NCI-H2029 (cell line): Measurements from ENCODE around the gene L1TD1.
"Not testable (repeated sequence)": the region's sequence is repeated elsewhere in the genome, so short reads cannot be mapped to it uniquely, and the experiment has no call there.

Source experiments
- DNase-seq: peaks from one replicate; lab custom pipeline; 2025; lab: John Stamatoyannopoulos, UW

L1TD1 gene

DNA sequence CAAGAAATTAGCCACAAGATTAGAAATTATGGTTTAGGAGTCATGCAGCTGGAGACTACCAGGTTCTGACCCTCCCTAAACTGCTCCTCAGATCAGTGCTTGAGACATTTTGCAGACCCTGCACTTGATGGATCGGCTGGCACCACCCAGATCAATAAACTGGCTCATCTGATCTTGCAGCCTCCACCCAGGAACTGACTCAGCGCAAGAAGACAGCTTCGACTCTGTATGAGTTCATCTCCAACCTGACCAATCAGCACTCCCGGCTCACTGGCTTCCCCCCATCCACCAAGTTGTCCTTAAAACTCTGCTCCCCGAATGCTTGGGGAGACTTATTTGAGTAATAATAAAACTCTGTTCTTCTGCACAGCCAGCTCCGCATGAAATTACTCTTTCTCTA lies 40.0 kb downstream of the L1TD1 start:
- no peak for DNase-seq

DNA sequence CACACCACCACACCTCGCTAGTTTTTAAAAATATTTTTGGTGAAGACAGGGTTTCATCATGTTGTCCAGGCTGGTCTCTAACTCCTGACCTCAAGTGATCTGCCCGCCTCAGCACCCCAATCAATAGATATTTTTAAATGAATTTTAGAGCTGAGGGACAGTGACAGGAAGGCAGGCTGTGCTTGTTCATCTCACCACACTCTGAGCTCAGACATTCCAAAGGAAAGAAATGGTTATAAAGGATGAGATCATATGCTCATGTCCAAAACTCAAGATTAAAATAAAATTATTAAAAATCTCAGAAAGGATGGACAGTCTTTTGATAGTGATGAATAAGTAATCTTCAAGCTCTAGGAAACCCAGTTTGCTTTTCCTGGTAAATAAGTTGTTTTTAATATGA lies 40.9 kb downstream of the L1TD1 start:
- no peak for DNase-seq

DNA sequence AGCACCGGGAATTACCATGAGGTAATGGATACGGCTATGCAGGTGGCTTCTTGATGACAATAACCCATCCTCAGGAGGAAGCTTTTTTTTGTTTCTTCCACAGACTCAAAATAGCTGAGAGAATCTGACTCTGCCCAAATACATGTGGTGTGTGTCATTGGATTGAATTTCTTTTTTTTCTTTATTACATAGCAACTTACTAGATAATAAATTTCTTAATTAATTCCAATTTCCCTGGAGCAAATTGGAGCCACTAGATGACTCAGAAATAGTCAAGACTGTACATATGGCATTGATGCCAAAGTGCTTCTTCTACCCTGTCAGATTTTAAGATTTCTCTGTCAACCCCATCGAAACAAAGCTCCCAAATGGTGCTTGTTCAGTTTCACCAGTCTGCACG lies 42.7 kb downstream of the L1TD1 start:
- no peak for DNase-seq

DNA sequence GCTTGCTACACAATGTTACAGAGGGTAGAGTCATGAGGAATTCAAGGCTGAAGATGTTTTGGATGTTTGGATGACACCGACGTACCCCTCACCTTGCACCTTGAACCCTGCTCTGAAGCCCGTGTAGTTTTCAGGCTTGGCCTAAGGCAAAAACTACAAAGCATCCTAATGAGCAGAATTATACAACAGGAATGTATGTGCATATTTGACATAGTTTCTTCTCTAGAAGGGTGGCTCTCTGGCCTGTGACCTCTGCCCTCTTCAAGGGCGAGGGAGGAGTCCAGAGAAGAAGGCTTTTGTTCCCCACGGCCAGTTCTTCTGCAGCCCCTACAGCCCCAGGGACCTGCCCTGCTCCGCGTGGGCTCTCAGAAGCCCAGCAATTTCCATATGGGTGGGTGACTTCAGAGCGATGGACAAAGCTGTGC lies 43.3 kb downstream of the L1TD1 start:
- DNase-seq: no peak

DNA sequence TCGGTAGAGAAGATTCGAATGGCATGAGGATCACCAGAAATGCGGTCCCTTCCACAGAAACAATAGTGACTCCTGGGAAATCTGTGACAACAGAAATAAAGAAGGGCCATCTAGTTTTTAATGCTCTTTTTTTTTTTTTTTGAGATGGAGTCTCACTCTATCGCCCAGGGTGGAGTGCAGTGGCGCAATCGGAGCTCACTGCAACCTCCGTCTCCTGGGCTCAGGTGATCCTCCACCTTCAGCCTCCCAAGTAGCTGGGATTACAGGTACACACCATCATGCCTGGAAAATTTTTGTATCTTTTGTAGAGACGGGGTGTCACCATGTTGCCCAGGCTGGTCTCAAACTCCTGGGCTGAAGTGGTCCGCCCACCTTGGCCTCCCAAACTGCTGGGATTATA lies 43.9 kb downstream of the L1TD1 start:
- no peak for DNase-seq

DNA sequence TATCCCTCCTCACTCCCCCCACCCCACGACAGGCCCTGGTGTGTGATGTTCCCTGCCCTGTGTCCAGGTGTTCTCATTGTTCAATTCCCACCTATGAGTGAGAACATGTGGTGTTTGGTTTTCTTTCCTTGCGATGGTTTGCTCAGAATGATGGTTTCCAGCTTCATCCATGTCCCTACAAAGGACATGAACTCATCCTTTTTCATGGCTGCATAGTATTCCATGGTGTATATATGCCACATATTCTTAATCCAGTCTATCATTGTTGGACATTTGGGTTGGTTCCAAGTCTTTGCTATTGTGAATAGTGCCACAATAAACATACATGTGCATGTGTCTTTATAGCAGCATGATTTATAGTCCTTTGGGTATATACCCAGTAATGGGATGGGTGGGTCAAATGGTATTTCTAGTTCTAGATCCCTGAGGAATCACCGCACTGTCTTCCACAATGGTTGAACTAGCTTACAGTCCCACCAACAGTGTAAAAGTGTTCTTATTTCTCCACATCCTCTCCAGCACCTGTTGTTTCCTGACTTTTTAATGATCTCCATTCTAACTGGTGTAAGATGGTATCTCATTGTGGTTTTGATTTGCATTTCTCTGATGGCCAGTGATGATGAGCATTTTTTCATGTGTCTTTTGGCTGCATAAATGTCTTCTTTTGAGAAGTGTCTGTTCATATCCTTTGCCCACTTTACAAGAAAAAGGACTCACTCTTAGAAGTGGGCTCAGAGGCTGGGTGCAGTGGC lies 45.2 kb downstream of the L1TD1 start:
- DNase-seq: not testable (repeated sequence)

DNA sequence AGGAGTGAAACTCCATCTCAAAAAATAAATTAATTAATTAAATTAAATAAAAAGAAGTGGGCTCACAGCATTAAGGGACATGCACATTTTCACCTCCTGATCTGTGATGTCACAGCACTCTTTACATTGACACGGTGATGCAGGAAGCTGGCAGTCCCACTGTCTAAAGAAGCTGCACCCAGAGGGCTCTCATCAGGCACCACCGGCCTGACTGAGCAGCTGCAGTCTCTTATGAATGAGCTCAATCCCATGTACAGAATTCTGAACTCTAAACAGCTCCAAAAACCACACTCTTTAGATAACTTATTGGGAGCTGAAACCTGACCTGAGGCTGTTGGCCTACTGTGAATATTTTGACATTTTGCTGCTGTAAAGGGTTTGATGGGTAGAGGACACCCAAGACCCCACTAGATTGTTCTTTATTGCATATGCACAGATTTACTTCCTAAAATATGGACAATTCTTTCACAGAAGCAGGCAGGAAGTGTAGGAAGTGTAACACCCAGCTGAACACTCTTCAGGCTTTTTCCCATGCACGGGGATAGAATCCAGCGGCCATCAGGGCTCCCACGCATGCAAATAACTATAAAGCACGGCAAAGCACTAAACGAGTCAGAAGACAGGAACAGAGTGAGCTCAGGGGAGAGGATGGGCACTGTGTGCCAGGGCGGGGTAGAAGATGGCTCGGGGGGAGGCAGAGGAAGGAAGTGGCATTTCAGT lies 46.2 kb downstream of the L1TD1 start:
- no peak for DNase-seq

DNA sequence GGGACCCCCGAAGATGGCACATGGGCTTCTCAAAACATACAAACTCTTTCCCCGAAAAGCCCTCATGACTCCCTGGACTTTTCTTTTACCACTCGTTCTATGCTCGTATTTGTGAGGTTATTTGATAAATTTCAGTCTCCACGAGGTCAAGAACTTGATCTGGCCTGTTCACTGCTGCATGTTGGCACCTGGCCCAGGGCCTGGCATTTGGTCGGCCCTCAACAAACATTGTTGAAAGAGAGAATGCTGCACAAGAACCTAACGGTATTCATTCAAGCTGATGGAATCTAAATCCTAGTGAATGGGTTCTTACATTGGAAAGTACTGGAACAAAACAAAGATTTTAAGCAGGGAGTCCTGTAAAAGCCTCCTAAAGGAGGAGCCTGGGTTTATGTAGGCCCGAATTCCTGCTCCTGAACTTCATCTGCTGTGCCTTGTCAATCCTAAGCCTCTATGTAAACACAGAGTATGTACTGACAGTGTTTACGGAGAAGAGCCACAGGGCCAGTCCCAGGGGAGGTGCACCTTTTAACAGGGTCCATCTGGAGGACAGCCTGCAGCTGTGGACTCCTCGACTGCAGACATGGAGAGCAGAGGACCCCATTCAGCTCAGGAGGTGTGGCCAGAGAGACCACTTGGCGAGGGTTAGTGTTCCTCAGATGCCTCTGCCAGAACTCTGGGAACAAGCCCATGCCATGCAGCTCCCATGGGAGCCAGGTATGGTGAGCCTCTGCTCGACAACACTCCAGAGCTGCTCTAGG lies 46.9 kb downstream of the L1TD1 start:
- DNase-seq: peak; percentile 70

DNA sequence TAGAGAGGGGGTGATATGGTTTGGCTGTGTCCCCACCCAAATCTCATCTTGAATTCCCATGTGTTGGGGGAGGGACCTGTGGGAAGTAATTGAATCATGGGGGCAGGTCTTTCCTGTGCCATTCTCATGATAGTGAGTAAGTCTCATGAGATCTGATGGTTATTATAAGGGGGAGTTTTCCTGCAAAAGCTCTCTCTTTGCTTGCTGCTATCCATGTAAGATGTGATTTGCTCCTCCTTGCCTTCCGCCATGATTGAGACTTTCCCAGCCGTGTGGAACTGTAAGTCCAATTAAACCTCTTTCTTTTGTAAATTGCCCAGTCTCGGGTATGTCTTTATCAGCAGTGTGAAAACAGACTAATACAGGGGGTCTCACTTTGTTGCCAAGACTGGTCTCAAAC lies 49.7 kb downstream of the L1TD1 start:
- DNase-seq: not testable (repeated sequence)

DNA sequence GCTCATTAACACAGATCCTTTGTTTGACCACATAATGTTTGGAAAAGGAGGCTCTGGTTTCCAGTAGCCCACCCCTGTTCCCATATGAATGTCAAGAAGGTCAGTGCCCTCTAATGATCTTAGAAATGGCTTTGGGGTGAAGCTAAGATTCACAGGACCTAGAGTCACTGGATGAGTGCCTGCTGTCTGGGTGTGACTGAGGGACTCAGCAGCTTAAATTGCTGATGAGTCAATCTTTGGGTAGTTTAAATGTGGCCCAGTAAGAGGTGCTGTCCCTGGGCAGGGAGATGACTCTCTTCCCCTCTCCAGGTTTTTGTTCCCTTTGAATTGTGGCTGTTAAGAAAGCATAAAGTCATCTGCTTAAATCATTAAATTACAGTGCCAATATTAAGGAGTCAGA lies 50.6 kb downstream of the L1TD1 start:
- DNase-seq: no peak

DNA sequence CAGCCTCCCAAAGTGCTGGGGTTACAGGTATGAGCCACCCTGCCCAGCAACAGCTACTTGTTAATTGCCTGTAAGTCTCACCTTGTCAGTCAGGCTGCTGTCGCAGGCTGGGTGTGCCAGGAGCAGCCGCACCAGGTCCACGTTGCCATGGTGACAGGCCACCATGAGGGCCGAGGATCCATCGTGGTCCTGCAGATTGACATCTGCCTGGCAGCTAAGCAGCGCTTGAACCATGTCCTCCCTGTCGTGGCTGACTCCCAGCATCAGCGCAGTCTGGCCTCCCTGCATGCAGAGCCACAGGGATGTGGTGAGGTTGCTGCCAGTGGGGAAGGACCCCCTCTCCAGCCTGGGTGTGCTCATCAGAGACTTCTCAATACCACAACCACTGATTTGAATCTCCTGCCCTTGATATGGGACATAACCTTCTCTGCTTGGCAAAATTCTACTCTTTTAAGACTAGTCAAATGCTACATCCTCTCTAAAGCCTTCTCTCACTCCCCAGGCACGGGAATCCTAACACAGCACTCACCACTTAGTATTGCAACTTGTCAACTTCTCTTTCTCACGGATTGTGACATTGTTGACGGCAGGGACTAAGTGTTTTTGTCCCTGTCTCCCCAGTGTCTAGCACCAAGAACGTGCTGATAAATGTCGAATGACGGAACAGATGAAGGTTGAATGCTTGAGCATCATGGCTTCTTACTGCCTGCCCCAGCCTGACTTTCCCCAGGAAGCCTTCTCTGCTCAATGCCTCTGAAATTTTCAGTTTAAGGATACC lies 52.9 kb downstream of the L1TD1 start:
- DNase-seq: no peak

DNA sequence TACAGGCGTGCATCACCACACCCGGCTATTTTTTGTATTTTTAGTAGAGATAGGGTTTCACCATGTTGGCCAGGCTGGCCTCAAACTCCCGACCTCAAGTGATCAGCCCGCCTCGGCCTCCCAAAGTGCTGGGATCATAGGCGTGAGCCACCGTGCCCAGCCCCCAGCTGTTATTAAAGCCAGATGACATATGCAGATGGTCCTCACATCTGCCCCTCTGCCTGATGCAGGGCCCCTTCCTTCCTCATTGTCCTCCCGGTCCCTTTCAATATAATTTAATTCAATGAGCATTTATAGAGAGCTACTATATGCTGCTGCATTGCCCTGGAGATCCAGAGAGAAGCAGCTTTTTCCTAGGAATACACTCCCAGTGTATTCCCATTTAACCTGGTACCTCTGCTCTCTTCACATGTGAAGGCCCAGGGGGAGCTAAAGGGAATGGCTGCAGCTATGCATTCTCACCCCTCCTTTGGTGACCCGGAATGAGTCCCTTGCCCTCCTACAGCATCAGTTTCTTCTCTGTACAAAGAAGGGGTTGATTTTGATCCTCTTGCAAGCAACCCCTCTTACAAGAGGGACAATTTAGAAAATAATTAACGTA lies 55.6 kb downstream of the L1TD1 start:
- no peak for DNase-seq

DNA sequence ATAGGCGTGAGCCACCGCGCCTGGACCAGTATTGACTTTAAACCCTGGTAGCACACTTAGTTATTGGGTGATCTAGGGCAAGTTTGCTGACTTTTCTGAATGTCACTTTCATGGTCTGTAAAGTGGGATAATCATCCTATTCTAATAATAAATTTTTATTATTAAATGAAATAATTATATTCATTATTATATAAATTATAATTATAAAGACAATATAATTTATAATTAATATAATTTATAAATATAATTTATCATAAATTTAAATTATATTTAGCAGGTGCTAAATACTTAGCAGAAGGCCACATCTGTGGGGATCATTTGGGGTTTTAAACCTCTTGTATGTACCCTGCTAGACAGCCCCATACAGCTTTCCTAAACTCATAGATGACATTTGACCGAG lies 64.9 kb downstream of the L1TD1 start:
- DNase-seq: no peak

DNA sequence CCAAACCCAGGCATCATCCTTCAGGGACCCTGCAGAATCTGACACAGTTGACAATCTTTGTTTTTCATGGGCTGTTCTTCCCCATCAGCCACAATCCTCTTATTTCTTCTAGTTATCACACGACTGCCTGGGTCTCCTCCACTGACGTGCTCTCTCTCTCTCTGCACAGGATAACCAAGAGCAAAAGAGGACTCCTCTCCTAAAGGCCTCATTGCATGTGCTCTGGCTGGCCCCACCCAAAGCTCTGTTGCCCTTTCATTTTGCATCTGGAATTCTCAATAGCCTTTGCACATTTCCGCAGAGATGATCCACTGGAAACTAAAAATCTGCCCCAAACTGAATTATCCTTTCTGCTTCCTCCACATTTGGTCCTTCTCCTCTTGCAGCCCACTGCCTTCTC lies 66.0 kb downstream of the L1TD1 start:
- DNase-seq: no peak
